GM21528 (cell line): ENCODE data around the gene MYH7.
"Not testable (repeated sequence)": the region's sequence is repeated elsewhere in the genome, so short reads cannot be mapped to it uniquely, and the experiment has no call there.

Experiments used
- ATAC-seq: cut with Tn5 transposase; IDR thresholded peaks from one replicate; pipeline ENCODE4 v1.9.1; 2021; ENCODE audit warnings: mild to moderate bottlenecking, moderate library complexity; ENCODE audit not compliant: unreplicated experiment, low FRiP score

The MYH7 gene

GRCh38 chr14:23409475-23409874 is 26.0 kb downstream of the MYH7 start:
- ATAC-seq, result no peak

DNA sequence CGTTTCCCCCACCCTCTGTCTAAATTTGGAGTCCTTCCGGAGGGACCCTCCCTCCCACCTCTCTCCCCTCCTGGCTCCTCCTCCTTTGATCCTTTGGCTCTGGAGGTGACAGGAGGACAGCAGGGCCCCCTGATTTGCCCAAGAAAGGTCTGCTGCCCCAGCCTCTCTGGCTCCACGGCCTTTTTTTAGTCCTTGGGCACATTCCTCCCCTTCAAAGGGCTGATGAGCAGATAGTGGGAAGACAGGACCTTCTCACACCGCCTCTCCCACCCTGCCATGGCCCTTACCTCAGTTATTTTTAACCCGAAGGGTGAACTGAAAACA is 27.2 kb downstream of the MYH7 start:
- ATAC-seq, result no peak

DNA sequence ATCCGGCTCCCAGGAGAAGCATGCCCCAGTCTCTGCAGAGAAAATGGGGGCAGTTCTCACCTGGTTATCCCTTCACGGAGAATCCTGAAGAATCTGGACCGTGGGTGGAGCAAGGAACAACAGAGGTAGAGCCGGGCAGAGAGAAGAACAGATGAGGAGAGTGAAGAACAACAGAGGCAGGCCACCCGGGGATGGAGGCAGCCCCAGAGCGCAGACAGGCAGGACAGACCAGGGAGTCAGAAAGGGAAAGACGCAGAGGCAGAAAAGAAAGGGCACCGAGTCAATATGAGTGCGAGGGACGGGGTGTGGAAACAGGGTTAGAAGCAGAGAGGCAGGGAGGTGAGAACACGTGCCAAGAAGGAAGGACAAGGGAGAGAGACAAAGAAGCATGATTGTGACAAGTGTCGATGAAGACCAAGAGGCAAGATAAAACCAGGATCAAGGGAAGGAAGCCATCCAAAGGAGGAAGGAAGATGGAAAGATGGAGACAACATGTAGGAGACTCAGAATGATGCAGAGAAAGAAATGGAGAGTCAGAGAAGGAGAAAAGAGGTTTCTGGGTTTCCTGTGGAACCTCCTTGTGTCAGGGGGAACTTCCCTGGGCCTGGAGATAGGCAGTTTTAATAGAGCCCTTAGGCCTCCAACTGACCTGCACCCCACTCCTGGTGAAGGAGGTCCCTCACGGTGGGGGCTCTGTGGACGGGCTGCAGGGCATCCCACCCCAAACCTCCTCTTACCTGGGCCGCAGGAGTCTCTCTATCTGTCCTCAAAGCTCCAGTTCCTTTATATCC is 27.7 kb downstream of the MYH7 start, which contains the start of gene MYH6:
Gene MYH6 (minus strand): TSS at position 758 of the 791 bp plus-strand sequence. CDS start 1,050 bp downstream, outside the sequence.
- no peak for ATAC-seq

- ATAC-seq, result no peak
These were observed 28.6 kb downstream of the MYH7 start for GRCh38 chr14:23406725-23407355.

DNA sequence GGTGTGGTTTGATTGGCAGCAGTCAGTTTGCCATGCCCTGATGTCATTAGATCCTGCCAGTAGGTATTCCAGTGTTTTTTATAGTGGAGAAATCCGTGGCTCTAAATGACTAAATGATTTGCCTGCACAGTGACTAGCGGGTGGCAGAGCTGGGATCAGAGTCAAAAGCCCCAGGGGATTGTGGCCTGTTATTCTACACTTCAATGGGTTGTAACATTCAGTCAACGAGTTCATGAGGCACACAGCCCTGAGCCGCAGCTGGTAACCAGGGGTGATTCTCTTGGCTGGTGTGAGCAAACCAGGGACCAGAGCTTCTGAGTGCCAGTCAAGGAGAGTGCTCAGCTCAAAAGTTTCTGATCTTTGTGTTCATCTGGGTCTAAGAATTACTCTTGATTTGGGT is 29.2 kb downstream of the MYH7 start:
- ATAC-seq, result no peak

- ATAC-seq, result no peak
These were observed 29.9 kb downstream of the MYH7 start for GRCh38 chr14:23405516-23406025.

DNA sequence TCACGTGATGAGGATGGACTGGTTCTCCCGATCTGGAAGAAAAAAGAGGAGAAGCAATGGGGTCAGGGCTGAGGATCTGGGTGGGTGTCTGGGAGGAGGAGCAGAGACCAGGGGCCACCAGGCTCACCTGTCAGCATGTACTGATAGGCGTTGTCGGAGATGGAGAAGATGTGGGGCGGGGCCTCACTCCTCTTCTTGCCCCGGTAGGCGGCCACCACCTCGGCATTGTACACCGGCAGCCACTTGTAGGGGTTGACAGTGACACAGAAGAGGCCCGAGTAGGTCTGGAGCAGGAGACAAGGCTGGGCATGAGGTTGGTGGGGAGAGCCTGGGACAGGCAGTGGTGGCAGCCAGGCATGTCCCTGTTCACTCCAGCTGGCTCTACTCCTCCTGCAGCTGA is 30.4 kb downstream of the MYH7 start:
- ATAC-seq, result no peak

DNA sequence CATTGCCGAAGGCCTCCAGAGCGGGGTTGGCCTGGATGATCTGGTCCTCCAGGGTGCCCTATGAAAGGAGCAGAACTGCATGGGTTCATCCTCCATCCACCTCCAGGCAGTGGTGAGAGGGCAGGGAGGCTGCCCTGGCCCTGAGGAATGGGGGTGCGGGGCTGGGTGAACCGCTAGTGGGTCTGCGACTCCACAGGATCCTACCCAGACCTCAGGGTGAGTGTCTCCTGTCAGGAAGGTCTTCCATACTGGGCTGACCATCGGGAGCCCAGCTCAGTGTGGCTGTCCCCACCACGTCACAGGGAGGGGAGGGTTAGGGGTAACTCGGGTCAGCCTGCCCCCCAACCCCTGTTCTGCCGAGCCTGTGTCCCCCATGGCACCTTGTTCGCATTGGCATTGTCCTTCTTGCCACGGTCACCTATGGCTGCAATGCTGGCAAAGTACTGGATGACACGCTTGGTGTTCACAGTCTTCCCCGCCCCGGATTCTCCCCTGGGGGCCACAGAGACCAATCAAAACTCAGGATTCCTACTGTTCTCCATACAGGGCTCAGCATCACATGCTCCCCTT is 31.0 kb downstream of the MYH7 start:
- no peak for ATAC-seq

DNA sequence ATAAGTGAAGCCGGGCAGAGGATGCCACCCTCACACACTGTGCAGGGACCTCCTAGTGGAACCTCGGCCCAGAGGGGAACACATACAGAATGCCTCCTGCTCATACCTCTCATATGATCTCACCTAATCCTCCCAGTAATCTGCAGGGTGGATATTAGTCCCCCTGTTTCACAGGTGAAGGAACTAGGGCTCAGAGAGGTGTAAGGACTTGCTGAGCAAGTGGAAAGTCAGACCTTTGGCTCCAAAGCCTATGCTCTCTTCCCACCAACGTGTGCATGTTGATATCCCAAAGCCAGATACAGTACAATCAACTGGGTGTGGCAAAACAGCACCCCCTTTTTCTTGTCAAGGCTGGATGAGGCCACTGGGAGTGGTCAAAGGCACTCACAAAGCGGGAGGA is 31.6 kb downstream of the MYH7 start:
- no peak for ATAC-seq

DNA sequence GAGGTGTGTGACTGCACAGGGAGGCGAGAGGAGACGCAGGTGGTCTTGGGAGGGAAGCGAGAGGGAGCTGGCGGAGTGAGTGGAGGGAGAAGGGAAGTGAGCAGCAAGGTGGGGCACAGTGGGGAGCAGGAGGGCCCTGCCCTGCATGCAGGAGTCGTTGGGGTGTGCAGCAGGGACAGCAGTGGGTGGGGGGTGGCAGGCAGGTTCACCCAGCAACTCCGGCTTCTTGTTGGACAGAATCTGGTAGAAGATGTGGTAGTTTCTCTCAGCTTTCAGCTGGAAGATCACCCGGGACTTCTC is 32.4 kb downstream of the MYH7 start:
- ATAC-seq, result no peak

GRCh38 chr14:23402296-23403138 is 32.9 kb downstream of the MYH7 start:
- no peak for ATAC-seq

GRCh38 chr14:23401291-23401690 is 34.2 kb downstream of the MYH7 start:
- ATAC-seq, result no peak

GRCh38 chr14:23400496-23401149 is 34.8 kb downstream of the MYH7 start:
- ATAC-seq, result not testable (repeated sequence)

- no peak for ATAC-seq
These were observed 35.9 kb downstream of the MYH7 start for GRCh38 chr14:23399591-23399990.

DNA sequence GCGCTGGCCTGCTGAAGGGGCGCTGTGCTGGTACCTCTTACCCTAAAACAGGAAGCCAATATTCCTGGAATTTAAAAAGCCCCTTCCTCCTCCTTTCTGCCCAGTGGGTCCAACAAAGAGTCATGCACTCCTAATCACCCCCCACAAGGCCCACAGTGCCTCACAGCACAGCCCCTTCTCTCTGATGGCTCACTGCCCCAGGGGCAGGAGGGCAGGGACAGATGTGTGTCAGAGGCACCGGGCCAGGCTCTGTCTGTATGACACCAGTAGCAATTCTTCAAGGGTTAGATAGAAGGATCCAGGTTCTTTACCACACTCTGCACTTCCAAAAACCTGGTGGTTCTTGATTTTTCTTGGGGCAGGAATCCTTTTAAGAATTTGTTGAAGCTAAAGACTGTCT is 36.3 kb downstream of the MYH7 start:
- no peak for ATAC-seq

DNA sequence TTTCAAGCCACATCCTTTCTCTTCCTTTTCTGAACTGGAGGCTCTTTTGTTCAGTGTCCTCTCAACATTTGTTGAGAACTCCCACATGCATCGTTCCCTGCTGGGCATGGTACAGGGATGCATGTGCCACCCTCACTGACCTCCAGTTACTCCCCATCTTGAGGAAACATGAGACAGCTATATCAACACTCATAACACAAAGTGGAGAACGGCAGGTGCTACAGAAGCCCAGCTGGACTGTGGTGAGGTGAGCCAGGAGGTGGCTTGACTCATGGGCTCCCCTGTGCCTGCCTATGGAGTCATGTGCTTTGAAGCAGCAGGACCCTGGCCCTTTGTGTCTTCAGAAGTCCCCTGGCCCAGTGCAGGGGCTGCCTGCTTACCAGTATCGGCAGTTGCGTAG is 37.1 kb downstream of the MYH7 start:
- no peak for ATAC-seq

DNA sequence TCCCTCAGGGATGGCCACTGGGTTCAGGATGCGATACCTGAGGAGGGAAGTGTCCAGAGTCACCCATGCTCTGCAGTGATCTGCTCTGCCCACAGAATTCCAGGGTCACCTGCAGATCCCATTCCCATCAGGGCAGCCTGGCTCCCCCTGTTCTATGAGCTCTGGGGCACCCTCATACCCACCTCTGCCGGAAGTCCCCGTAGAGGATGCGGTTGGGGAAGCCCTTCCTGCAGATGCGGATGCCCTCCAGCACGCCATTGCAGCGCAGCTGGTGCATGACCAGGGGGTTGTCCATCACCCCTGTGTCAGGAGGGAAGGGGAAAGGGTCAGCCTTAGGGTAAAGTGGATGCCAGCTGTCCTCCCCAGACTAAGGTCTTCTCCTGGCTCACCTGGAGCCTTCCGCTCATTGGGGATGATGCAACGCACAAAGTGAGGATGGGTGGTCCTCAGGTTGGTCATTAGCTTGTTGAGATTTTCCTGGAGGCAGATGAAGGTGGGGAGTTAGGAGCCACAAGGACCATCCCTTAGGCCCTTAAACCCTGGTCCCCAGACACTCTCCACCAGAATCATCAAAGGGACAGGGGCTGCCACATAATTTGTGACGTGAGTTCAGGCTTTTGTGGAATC is 38.6 kb downstream of the MYH7 start:
- ATAC-seq, result no peak

DNA sequence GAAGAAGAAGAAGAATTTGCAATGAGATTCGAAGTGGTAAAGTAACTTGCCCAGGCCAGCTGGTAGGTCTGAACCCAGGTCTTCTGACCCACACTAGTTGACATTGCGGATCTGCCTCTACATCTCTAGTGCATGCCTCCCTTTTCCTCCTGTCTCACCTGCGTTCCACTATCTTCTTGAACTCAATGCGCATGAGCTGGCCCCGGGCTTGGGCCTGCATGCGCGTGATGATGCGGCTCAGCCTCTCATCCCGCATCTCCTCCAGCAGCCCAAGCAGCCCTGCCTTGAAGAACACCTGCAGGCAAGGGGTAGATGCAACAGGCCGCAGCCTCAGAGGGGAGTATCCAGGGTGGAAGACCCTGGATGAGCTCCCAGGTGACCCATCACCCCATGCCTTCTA is 39.3 kb downstream of the MYH7 start:
- ATAC-seq, result no peak

DNA sequence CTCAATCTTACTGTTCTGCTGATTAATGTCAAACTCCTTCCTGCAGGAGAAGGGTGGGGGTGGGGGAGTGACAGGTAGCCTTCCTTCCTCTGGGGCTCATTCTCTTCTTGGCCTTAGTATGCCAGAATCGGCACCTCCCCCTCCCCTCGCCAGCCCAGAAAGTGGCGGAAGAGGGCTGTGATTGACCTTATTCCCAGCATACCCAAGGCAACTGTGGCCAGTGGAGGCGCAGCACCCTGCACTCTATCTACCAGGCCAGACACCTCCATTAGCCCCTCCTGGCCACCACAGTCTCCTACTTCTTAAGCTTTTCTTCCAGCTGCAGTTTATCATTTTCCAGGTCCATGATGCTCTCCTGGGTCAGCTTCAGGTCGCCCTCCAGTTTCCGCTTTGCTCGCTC is 42.8 kb downstream of the MYH7 start:
- no peak for ATAC-seq

DNA sequence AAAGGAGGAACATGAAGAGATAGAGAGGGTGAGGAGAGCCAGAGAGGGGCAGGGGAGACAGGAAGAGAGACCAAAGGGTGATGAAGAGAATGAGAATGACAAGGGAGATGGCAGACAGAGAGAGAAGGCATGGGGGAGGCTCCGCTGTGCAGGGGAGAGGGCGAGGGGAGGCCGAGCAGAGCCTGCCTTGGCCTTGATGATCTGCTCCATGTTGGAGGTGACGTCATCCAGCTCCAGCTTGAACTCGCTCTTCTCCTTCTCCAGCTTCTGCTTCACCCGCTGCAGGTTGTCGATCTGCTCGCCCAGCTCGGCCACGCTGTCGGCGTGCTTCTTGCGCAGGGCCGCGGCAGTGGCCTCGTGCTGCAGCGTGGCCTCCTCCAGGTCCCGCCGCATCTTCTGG is 45.6 kb downstream of the MYH7 start:
- not testable (repeated sequence) for ATAC-seq
